ENCODE results near the gene TFF2.

TFF2 gene

GRCh38 chr21:42350927-42351426 lies at the start of gene TFF2:
TFF2 (minus strand) TSS chr21:42350994; CDS start chr21:42350957, 37 bp downstream.
- Histone ChIP-seq H3K4me1 (ENCODE audit: control insufficient read depth in 1 of 2, insufficient read depth in 1 of 2, low read depth in 1 of 2, low read length in 1 of 2) (no peaks in the 10 kb centered on the region), H3K27ac (no peak within 1 kb of the TSS), H3K36me3 (no peaks in the 10 kb centered on the region), H3K4me3 (ENCODE audit: low read depth in 1 of 2, low read length in 1 of 2) (no peak within 1 kb of the TSS), H3K27me3 (no peaks in the 10 kb centered on the region), H3K9me3 (no peaks in the 10 kb centered on the region)
- no peak for TF ChIP-seq CTCF (IDR thresholded peaks at IDR 0.05)

- no peak overlapping the region for H3K4me3 ChIP-seq (ENCODE audit: low read depth in 1 of 2, low read length in 1 of 2)
- H3K27ac ChIP-seq: no peak overlapping the region
- no peaks in the 10 kb centered on the region for H3K9me3 ChIP-seq
- TF ChIP-seq CTCF (IDR thresholded peaks at IDR 0.05): no peak
- H3K4me1 ChIP-seq (ENCODE audit: control insufficient read depth in 1 of 2, insufficient read depth in 1 of 2, low read depth in 1 of 2, low read length in 1 of 2): no peaks in the 10 kb centered on the region
- no peaks in the 10 kb centered on the region for H3K27me3 ChIP-seq
- no peaks in the 10 kb centered on the region for H3K36me3 ChIP-seq
Observed at GRCh38 chr21:42400525-42400924, 49.7 kb upstream of the TFF2 start.

- Histone ChIP-seq H3K4me3 (ENCODE audit: low read depth in 1 of 2, low read length in 1 of 2) (no peak overlapping the region), H3K4me1 (ENCODE audit: control insufficient read depth in 1 of 2, insufficient read depth in 1 of 2, low read depth in 1 of 2, low read length in 1 of 2) (no peaks in the 10 kb centered on the region), H3K9me3 (no peaks in the 10 kb centered on the region), H3K27ac (no peak overlapping the region), H3K36me3 (no peaks in the 10 kb centered on the region), H3K27me3 (no peaks in the 10 kb centered on the region)
- TF ChIP-seq CTCF (IDR thresholded peaks at IDR 0.05): no peak
Observed at GRCh38 chr21:42398436-42399028, 47.7 kb upstream of the TFF2 start.

- no peak overlapping the region for H3K4me3 ChIP-seq (ENCODE audit: low read depth in 1 of 2, low read length in 1 of 2)
- no peaks in the 10 kb centered on the region for H3K36me3 ChIP-seq
- TF ChIP-seq CTCF (IDR thresholded peaks at IDR 0.05): no peak
- no peaks in the 10 kb centered on the region for H3K9me3 ChIP-seq
- H3K27me3 ChIP-seq: no peaks in the 10 kb centered on the region
- H3K4me1 ChIP-seq (ENCODE audit: control insufficient read depth in 1 of 2, insufficient read depth in 1 of 2, low read depth in 1 of 2, low read length in 1 of 2): no peaks in the 10 kb centered on the region
- no peak overlapping the region for H3K27ac ChIP-seq
Observed at GRCh38 chr21:42397746-42398394, 47.1 kb upstream of the TFF2 start.

- no peaks in the 10 kb centered on the region for H3K4me1 ChIP-seq (ENCODE audit: control insufficient read depth in 1 of 2, insufficient read depth in 1 of 2, low read depth in 1 of 2, low read length in 1 of 2)
- no peaks in the 10 kb centered on the region for H3K27me3 ChIP-seq
- H3K9me3 ChIP-seq: no peaks in the 10 kb centered on the region
- TF ChIP-seq CTCF (IDR thresholded peaks at IDR 0.05): no peak
- no peak overlapping the region for H3K4me3 ChIP-seq (ENCODE audit: low read depth in 1 of 2, low read length in 1 of 2)
- H3K27ac ChIP-seq: no peak overlapping the region
- H3K36me3 ChIP-seq: no peaks in the 10 kb centered on the region
Observed at GRCh38 chr21:42396799-42397745, 46.3 kb upstream of the TFF2 start.
